ENCODE data around the gene ALPG.
"Not testable (repeated sequence)": the region's sequence is repeated elsewhere in the genome, so short reads cannot be mapped to it uniquely, and the experiment has no call there.

The ALPG gene

GRCh38 chr2:232398293-232399034 lies 8.2 kb upstream of the ALPG start:
- no peak for DNase-seq

DNA sequence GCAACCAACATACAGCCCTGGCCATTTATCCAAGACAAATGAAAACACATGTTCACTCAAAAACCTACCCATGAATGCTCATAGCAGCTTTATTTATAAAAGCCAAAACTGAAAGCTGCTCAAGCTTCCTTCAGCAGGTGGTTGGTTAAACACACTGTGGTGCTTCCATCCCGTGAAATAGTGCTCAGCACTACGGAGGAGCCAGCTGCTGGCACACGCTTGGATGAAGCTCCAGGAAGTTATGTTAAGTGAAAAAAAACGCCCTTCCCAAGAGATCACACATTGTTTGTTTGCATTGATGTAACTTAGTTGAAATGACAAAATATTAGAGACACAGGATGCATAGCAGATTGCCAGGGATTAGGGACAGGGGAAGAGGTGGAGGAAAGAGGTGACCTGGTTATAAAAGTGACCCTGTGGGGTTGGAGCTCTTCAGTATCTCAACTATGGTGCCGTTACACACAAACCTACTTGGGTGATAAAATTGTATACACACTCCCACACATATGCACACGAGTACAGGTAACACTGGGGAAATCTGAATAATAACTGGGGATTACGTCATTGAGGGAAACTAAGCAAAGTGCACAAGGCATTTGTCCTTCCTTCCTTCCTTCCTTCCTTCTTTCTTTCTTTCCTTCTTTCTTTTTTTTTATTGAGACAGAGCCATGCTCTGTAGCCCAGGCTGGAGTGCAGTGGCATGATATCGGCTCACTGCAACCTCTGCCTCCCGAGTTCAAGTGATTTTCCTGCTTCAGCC lies 6.2 kb upstream of the ALPG start:
- no peak for DNase-seq

DNA sequence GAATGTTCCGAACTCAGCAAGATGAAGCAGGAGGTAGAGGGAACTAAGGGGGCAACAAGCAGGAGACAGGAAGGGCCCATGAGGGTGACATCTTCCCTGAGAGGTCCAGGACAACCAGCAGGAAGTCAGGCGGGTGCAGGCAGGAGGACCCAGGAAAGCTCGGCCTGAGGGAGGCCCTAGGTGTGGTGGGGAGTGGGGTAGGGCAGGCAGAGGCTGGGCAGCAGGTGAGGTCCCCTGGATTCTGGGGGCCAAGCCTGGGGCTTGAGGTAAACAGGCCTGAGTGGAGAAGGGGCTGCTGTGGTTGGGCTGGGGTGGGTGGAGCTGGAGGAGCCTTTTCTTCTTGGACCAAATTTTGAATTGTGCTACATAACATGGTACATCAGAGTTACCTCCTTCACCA lies 4.1 kb upstream of the ALPG start:
- no peak for DNase-seq

GRCh38 chr2:232405943-232406510 lies 617 bp upstream of the ALPG start:
- DNase-seq, result no peak

- DNase-seq, result not testable (repeated sequence)
Measured at GRCh38 chr2:232407428-232408150, 945 bp downstream of the ALPG start.

GRCh38 chr2:232408269-232408668 lies 1.6 kb downstream of the ALPG start:
- DNase-seq, result not testable (repeated sequence)

- DNase-seq, result not testable (repeated sequence)
Measured at GRCh38 chr2:232409617-232410016, 3.0 kb downstream of the ALPG start.

DNA sequence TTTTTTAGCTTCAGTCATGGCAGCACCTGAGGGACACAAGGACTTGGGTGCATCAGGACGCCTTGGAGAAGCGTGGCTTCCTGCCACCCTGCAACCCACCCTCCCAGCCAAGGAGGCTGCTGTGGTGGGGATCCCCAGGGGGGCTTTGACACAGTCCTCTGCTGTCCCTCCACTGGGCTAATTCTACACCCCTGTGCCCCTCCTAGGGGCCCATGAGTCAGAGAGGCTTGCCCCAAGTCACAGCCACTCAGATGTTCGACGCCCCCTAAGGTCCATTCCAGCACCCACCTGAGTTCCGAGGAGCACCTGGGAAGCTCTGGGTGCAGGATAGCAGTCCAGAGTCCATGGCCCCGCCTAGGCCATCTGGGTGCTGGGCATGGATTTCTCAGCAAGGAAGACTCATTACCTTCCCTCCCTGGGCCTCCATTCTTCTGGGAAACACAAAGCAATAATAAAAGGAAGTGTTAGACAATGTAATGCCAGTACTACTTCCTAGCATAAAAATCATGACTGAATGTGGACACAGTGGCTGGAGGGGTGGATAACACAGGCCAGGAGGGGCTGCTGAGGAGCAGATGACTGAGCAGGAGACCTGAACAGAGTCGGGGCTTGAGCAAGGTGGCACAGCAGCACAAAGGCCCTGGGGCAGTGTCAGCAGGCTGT lies 3.7 kb downstream of the ALPG start:
- DNase-seq, result no peak

- DNase-seq, result no peak
Measured at GRCh38 chr2:232411901-232412629, 5.4 kb downstream of the ALPG start.

- no peak for DNase-seq
Measured at GRCh38 chr2:232412986-232413385, 6.3 kb downstream of the ALPG start.

DNA sequence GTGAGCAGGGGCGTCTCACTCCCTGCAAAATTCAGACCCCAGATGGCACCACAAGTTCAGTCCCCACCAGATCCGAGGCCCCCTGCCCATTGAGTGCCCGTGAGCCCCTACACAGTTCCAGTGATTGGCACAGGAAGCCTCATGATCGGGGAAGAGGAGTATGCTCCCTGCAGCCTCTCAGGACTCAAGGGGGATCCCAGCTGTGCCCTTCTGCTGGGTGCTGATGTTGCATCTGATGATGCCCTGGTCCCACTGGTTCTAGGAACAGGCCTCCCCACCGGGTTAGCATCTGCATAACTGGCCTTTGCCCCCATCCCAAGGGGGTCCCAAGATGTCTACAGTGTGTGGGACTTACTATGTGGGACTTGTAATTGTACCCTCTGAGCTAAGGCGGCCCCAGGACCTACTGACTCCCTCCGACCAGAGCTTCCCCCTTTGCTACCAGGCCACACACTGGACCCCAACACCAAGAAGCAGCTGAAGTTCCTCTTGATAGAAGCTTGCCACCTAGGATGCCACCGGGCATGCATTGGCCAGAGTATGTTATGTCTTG lies 8.6 kb downstream of the ALPG start:
- no peak for DNase-seq

DNA sequence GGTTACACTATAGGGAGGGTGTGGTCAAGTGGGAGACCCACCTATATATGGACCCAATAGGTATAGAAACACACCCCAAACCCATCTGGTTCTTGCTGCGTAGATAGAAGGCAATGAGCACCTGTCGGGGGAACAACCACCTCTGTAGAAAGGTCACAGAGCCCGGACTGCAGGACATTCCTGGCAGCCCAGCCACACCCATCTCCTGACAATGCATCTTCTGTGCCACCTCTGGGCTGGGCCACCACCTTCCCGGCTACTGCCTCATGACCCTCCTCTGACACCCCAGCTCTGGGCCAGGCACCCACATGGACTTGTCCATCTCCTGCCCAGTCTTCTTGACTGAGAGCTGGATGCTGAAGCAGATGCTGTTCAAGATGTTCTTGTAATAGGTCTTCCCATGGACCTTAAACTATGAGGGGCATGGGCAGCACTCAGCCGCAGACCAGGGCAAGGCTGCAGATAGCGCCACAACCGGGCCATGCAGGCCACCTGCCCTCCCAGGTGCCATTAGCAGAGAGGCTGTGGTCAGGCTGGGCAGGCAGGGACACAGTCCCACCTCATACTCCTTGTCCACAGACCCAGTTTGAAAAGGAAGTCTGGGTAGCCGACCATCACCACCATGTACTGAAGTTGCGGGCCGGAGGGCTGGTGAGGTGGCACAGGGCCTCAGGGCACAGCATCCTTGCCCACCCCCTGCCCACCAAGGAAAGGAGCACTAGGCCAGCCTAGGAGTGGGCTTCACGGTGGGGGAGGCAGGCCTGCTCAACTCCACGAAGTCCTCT lies 9.3 kb downstream of the ALPG start:
- no peak for DNase-seq

DNA sequence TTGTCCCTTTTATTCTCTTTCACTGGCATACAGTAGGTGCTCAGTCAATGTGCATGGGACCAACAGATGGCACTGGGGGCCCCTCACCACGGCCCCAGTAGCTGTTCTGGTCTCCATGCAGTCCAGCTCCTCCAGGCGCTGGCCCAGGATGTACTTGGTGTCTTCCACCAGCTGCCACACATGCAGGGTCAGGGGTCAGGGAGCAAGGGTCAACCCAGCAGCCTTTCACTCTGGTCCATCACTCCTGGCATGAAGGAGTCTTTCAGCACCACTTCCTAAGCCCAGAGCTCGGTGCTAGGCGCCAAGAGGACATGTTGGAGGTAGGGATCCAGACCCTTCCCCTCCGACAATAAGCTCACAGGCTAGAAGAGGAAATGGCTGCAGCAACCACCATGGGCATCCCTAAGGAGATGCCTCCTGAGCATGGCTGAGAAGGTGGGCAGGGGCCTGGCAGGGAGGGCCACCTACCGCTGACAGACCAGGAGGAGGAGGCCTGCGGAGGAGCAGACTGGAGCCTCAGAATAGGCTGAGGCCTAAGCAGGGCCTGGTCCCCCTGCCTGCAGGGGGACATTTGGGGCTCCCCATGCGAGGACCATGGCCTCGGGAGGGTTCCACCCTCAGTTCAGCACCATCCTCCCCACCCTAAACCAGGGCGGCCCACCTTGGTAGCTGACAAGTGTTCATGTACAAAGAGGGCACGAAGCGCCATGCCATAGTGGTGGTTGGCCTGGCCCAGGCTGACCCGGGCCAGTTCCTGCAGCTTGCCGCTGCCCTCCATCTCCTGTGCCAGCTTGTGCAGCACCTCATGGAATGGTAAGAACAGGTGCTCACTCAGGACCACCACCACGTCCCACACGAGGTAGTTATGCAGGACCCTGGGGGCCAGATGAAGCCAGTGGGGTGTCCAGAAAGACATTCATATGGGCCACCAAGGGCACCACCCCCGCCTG lies 10.2 kb downstream of the ALPG start:
- no peak for DNase-seq

DNA sequence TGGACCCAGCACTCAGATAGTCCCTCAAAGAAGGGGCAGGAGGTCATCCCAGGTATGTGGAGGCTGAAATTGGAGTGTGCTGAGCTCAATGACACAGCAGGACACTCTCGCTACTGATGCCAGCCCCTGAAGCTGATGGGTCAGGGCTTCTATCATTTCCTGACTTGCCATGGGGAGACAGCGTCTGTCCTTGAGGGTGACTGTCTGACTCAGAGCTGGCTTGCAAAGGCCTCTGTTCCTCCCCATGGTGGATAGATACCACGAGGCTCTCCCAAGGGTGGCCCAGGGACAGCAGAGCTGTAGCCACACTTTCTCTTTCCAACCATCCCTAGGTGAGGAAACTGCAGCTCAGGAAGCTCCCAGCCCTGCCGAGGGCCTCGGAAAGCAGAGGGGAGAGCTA lies 10.8 kb downstream of the ALPG start:
- no peak for DNase-seq

- DNase-seq, result no peak
Measured at GRCh38 chr2:232418056-232418455, 11.4 kb downstream of the ALPG start.

DNA sequence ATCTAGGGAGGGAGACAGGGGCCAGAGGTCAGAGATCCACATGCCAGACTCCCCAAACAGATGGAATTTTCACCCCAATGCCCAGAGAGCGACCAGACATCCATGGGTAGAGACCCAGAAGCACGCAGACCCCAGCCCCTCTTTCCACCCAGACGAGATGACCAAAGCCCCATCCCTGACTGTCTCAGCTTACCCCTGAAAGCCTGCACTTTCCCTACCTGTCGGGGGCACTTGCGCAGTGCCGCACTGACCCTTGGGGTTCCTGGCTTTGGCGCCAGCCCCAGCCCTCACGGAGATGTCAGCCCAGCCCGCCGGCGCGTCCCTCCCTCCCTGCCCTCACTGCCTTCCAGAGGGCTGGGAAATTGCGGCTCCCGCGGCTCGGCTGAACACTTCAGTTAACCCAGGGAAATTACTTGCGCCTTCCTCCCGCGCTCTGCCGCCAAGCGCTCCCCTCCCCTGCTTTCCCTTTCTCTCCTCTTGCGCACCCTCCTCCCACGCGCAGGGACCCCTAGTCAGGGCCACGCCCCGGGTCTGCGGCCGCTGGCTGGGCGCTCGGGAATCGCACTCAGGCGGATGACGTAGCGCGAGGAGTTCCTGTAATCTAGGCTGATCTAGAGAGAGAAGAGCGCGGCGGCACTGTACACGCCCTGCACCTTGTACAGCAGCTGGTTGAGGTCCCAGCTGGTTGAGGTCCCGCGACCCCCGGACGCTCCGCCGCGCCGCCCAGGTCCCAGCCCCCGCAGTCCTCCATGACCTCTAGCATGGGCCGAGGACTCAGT lies 12.0 kb downstream of the ALPG start:
- DNase-seq, result no peak

- no peak for DNase-seq
Measured at GRCh38 chr2:232419245-232420072, 12.8 kb downstream of the ALPG start.

- no peak for DNase-seq
Measured at GRCh38 chr2:232420073-232420454, 13.4 kb downstream of the ALPG start.

All from NCI-H2029 (cell line).